ENCODE measurements around the gene PRKRIP1.
A peak's percentile ranks its signal among the peaks of the same experiment; 100 is the strongest.
"Not testable (repeated sequence)": the region's sequence is repeated elsewhere in the genome, so short reads cannot be mapped to it uniquely, and the experiment has no call there.

The PRKRIP1 gene

DNA sequence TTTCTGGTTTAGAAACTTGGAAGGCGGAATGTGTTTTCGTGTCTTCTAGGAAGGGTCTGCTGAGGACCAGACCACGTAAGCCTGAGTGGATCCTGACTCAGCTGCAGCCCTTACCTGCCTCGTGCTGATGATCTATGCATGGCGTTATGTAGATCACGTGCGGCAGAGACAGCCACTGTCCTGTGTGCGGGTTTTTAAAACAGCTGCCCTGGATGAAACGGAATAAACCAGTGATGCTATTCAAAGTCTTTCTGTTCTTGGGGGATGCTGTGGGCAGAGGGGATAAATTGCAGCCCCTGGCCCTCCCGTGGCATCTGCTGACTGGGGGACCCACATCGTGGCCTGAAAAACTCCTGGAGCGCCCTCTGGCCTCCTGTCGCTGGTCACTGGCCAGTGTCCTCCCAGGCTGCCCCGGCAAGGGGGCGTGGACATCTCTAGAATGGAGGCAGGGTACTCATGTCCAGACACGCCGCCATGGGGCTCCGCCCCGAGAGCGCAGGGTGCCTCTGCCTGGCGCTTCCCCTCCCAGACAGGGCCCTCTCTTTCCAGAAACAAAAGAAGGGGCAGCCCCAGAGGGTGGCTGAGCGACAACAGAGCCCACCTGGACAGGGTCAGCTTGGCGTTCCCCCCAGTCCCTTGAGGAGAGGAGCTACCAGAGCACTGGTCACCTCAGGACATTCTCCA is 55.4 kb downstream of the PRKRIP1 start:
- Mint-ChIP-seq H3K27ac (no peak overlapping the region), H3K27me3 (ENCODE audit: low read depth) (no peaks in the 10 kb centered on the region), H3K4me3 (no peak overlapping the region), H3K9me3 (no peaks in the 10 kb centered on the region), H3K4me1 (ENCODE audit: low read depth) (no peaks in the 10 kb centered on the region), H3K36me3 (ENCODE audit: low read depth) (peaks cover 5% of the 10 kb centered on the region)

DNA sequence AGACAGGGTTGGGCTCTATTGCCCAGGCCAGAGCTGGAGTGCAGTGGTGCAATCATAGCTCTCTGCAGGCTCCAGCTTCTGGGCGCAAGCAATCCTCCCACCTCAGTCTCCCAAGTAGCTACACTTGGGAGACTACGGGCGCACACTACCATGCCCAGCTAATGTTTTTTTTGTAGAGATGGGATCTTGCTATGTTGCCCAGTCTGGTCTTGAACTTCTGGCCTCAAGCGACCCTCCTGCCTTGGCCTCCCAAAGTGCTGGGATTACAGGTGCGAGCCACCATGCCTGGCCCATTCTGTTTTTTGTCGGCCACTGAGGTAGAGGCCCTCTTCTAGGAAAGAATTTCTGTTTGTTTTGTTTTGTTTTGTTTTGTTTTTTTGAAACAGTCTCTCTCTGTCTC is 56.3 kb downstream of the PRKRIP1 start:
- Mint-ChIP-seq H3K36me3 (ENCODE audit: low read depth) (peaks cover 5% of the 10 kb centered on the region), H3K9me3 (no peaks in the 10 kb centered on the region), H3K27me3 (ENCODE audit: low read depth) (no peaks in the 10 kb centered on the region), H3K27ac (no peak overlapping the region), H3K4me1 (ENCODE audit: low read depth) (no peaks in the 10 kb centered on the region), H3K4me3 (no peak overlapping the region)

DNA sequence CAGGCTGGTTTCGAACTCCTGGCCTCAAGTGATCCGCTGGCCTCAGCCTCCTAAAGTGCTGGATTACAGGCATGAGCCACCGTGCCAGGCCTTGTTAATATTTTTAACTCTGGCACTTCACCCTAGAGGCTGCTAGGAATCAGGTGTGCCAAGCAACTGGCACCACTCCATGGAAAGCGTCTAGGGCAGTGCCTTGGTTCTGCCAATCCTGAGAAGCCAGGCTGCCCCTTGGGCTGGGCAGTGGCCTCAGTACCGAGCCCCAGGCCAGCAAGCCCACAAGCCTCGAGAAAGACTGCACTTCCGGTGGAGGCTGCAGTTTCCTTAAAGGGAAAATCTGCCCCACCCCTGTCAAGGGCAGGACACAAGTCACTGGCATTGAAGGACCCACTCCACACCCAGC is 57.2 kb downstream of the PRKRIP1 start:
- Mint-ChIP-seq H3K27me3 (ENCODE audit: low read depth) (no peaks in the 10 kb centered on the region), H3K36me3 (ENCODE audit: low read depth) (peaks cover 5% of the 10 kb centered on the region), H3K4me3 (no peak overlapping the region), H3K9me3 (no peaks in the 10 kb centered on the region), H3K27ac (no peak overlapping the region), H3K4me1 (ENCODE audit: low read depth) (no peaks in the 10 kb centered on the region)

DNA sequence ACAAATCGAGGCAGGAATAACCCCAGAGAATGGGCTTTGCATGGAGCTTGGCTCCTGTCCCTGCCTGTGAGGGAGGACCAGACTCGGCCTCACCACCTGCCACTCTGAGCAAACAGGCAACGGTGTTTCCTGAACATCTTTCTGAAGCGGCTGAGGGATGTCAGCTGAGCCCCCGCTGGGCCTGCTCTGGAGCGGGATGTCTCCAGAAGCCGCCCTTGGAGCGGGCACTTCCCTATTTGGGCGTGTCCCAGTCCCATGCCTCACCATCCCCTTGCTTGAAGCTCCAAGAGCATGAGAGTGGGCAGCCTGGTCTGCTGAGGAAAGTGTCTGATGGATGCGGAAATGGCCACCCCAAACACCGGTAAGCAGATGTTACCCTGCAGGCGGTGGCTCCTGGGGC is 58.3 kb downstream of the PRKRIP1 start:
- H3K4me3 Mint-ChIP-seq: no peak overlapping the region
- no peaks in the 10 kb centered on the region for H3K27me3 Mint-ChIP-seq (ENCODE audit: low read depth)
- H3K9me3 Mint-ChIP-seq: no peaks in the 10 kb centered on the region
- no peaks in the 10 kb centered on the region for H3K4me1 Mint-ChIP-seq (ENCODE audit: low read depth)
- H3K36me3 Mint-ChIP-seq (ENCODE audit: low read depth): no peaks in the 10 kb centered on the region
- H3K27ac Mint-ChIP-seq: no peak overlapping the region

DNA sequence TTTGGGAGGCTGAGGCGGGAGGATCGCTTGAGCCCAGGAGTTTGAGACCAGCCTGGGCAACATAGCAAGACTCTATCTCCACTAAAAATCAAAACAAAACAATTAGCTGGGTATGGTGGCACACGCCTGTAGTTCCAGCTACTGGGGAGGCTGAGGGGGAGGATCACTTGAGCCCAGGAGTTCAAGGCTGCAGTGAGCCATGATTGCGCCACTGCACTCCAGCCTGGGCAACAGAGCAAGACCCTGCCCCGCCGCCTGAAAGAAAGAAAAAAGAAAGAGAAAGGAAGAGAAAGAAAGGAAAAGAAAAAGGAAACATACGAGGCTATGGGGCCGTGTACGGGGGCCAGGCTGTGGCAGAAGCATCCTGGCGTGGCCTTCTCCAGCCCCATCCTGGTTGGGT is 58.8 kb downstream of the PRKRIP1 start:
- H3K27ac Mint-ChIP-seq; H3K27me3 Mint-ChIP-seq (ENCODE audit: low read depth); H3K4me1 Mint-ChIP-seq (ENCODE audit: low read depth); H3K9me3 Mint-ChIP-seq; H3K4me3 Mint-ChIP-seq; H3K36me3 Mint-ChIP-seq (ENCODE audit: low read depth): not testable (repeated sequence)

DNA sequence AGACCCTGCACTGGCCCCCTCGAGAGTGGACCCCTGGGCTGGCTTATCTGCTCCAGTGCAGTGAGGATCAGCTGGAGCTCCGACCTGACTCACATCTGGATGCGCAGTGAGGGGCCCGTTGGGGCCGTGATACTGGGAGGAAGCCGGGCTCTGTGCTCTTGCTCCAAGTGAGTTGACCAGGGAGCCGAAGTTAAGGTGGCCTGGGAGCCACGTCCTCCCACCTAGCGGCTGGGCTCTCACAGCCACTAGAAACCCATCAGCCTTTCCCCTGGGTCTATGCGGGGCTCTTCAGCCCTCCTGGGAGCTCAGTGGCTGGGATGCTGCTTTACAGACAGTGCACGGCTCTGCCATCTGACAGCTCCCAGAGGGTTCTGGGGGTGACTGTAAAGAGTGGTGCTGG is 59.4 kb downstream of the PRKRIP1 start:
- Mint-ChIP-seq H3K4me3 (no peak overlapping the region), H3K27ac (no peak overlapping the region), H3K4me1 (ENCODE audit: low read depth) (no peaks in the 10 kb centered on the region), H3K36me3 (ENCODE audit: low read depth) (no peaks in the 10 kb centered on the region), H3K9me3 (no peaks in the 10 kb centered on the region), H3K27me3 (ENCODE audit: low read depth) (no peaks in the 10 kb centered on the region)

DNA sequence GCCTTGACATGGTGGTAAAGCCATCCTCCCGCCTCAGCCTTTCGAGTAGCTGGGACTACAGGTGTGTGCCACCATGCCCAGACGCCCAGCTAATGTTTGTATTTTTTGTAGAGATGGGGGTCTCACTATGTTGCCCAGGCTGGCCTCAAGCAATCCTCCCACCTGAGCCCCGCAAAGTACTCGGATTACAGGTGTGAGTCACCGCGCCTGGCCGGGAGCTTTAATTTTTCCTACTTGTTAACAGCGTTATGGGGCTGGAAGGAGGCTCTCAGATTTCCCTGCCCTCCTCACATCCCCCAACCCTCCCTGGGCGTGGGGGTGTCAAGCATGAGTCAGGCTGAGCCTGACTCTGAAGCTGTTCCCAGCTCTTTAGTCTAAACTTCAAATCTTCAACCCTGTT is 60.2 kb downstream of the PRKRIP1 start:
- H3K4me3 Mint-ChIP-seq: no peak overlapping the region
- H3K36me3 Mint-ChIP-seq (ENCODE audit: low read depth): peaks cover 2% of the 10 kb centered on the region
- no peak overlapping the region for H3K27ac Mint-ChIP-seq
- no peaks in the 10 kb centered on the region for H3K9me3 Mint-ChIP-seq
- H3K27me3 Mint-ChIP-seq (ENCODE audit: low read depth): no peaks in the 10 kb centered on the region
- no peaks in the 10 kb centered on the region for H3K4me1 Mint-ChIP-seq (ENCODE audit: low read depth)

DNA sequence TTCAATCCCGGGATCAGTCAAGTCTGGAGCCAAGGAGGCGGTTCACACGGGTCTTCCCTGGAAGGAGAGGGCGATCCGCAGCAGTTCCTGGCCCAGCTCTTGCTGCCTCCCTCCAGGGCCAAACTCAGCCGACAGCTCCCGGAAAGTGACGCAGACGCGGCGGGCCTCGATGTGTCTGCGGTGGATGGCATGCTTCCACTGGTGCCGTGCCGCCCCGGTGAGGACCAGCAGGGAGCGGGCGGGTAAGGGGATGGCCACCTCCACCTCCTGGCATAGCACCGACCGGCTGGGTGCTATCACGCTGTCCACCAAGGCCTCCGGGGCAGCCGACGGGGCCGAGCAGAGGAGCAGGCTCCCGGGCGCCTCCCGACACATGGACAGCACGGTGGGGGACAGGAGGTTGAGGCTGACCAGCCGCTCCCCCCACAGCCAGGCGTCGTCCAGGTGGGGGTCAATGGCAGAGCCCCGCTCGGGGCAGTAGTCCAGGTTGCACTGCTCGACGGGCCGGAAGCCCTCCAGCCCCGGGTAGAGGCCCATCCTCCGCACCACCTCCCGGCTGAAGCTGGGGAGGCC is 61.3 kb downstream of the PRKRIP1 start:
- H3K27me3 Mint-ChIP-seq (ENCODE audit: low read depth): no peaks in the 10 kb centered on the region
- H3K4me1 Mint-ChIP-seq (ENCODE audit: low read depth): peaks cover under 1% of the 10 kb centered on the region
- peaks cover 2% of the 10 kb centered on the region for H3K36me3 Mint-ChIP-seq (ENCODE audit: low read depth)
- no peaks in the 10 kb centered on the region for H3K9me3 Mint-ChIP-seq
- H3K27ac Mint-ChIP-seq: no peak overlapping the region
- no peak overlapping the region for H3K4me3 Mint-ChIP-seq

DNA sequence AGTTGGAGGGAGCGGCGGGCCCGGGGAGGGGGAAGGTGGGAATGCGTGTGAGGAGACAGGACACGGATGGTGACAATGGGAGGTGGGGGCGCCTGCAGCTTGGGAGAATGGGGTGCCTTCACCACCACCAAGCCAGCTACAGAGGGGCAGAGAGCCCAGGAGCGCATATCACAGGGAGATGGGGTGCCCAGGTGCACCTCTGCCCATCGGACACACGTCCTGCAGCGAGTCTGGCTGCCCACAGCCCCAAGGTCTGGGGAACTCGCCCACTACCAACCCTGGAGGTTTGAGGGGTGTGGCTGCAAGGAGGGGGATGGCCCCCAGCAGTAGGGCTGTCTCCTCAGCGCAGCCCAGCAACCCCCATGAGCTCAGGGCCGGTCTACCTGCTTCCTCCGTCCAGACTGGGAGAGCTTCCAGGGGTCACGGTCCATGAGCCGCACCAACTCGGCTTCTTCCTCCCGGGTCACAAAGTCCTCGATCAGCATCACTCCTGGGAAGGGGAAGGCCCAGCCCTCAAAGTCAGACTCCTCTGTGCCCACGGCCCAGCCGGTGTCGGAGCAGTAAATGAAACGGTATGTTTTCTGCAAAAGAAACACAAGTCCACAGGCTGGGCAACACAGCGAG is 63.2 kb downstream of the PRKRIP1 start:
- H3K9me3 Mint-ChIP-seq: no peaks in the 10 kb centered on the region
- H3K4me1 Mint-ChIP-seq (ENCODE audit: low read depth): peaks cover 11% of the 10 kb centered on the region
- no peak overlapping the region for H3K4me3 Mint-ChIP-seq
- no peaks in the 10 kb centered on the region for H3K27me3 Mint-ChIP-seq (ENCODE audit: low read depth)
- H3K27ac Mint-ChIP-seq: no peak overlapping the region
- H3K36me3 Mint-ChIP-seq (ENCODE audit: low read depth): peaks cover 4% of the 10 kb centered on the region

DNA sequence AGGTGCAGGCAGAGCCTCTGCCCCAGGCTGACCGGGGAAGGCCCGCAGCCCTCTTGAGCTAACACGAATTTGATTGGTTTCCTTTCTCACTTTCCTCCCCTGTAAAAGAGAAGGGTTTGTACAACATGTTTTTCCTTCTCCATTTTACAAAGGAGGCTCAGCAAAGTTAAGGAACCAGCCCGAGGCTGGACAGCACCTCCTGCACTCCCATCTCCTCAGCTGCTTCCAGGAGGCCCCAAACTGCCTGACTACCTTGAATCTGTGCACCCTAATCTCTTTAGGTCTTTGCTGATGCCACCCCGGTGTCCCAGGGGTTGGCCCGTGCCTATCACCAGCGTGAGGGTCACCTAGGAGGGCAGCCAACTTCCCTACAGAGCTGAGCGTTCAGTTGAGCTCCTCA is 64.3 kb downstream of the PRKRIP1 start:
- peaks cover 4% of the 10 kb centered on the region for H3K36me3 Mint-ChIP-seq (ENCODE audit: low read depth)
- no peak overlapping the region for H3K4me3 Mint-ChIP-seq
- H3K27me3 Mint-ChIP-seq (ENCODE audit: low read depth): no peaks in the 10 kb centered on the region
- H3K27ac Mint-ChIP-seq: no peak overlapping the region
- H3K4me1 Mint-ChIP-seq (ENCODE audit: low read depth): peaks cover 12% of the 10 kb centered on the region
- H3K9me3 Mint-ChIP-seq: no peaks in the 10 kb centered on the region

DNA sequence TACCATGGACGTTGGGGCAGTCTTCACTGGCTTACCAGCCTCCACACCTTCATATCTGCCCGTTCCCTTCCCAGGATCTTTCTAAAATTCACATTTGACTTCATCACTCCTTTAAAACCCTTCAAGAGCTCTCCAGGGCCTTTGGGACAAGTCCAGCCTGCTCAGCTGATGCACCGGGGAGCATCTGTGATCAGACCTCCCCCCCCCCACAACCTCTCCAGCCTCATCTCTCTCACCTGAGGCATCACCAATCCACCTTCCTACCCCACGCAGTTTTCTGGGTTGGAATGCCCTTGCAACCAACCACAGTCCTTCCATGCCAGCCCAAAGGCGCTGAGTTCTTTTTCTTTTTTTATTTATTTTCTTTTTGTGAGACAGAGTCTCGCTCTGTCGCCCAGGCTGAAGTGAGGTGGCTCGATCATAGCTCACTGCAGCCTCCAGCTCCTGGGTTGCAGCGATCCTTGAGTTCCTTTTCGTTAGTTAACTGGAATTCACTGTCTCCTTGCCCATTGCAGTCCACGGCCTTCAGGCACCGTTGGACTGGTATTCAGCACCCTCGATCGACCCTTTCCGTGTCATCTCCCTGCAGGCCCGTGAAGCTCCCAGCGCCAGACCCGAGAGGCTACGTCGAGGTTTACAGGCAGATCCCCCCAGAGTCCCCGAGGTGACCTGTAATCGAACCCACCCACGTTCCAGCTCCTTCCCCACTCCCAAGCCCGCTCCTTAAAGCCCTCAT is 67.8 kb downstream of the PRKRIP1 start:
- Mint-ChIP-seq H3K4me3 (peak overlapping the region; percentile 92), H3K9me3 (no peaks in the 10 kb centered on the region), H3K27me3 (ENCODE audit: low read depth) (no peaks in the 10 kb centered on the region), H3K27ac (peak overlapping the region; percentile 82), H3K36me3 (ENCODE audit: low read depth) (peaks cover 6% of the 10 kb centered on the region), H3K4me1 (ENCODE audit: low read depth) (peaks cover 20% of the 10 kb centered on the region)

DNA sequence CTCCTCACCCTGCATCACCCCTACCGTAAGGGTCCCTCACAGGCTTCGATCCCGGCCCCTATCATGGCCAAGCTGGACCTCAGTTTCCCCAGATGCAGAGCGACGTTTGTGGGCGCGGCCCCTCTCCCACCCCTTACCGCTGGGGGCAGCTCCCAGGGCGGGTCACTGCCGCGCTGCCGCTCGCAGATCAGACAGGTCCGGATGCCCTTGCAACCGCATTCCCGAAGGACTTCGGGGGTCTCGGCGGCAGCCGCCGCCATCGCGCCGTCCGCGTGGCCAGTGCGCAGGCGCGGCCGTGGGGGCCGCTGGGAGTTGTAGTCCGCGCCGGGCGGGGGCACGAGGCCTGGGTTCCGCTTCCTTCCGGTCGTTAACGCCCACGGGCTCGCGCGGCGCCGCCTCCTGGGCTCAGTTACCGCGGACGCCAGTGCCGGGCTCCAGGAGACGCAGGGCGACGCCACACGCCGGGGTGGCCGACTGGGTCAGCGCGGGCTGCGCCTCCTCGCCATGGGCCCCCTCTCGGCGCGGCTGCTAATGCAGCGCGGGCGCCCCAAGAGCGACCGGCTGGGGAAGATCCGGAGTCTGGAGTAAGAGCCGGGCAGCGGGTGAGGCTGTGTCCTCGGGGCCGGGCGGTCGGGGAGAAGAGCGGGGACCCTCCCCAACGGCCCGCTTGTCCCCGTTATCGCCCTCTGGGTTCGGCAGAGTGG is 68.6 kb downstream of the PRKRIP1 start, which contains the start of the genes ALKBH4 and LRWD1:
Gene ALKBH4, minus strand, starts transcription at position 287 of the 704 bp plus-strand sequence. Its CDS starts 27 bp downstream, at position 260.
Gene LRWD1, plus strand, starts transcription at position 408 of the 704 bp plus-strand sequence. Its CDS starts 97 bp downstream, at position 505.
- peaks cover 20% of the 10 kb centered on the region for H3K4me1 Mint-ChIP-seq (ENCODE audit: low read depth)

DNA sequence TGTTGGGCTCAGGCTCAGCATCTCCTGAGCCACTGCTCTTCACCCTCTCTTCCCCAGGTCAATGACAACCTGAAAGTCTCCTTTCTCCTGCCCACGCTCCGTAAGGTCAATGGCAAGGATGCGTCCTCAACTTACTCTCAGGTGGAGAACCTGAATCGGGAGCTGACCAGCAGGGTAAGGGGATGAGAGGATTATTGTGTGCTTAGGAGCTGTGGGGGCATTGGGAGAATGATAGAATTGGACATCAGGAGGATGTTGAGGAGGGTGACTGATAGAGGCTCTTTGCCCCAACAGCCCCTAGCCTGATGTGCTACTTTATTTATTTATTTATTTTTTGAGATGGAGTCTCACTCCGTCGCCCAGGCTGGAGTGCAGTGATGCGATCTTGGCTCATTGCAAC is 69.9 kb downstream of the PRKRIP1 start:
- peaks cover 4% of the 10 kb centered on the region for H3K36me3 Mint-ChIP-seq (ENCODE audit: low read depth)
- H3K9me3 Mint-ChIP-seq: no peaks in the 10 kb centered on the region
- no peaks in the 10 kb centered on the region for H3K27me3 Mint-ChIP-seq (ENCODE audit: low read depth)
- peaks cover 20% of the 10 kb centered on the region for H3K4me1 Mint-ChIP-seq (ENCODE audit: low read depth)
- no peak overlapping the region for H3K27ac Mint-ChIP-seq
- H3K4me3 Mint-ChIP-seq: peak overlapping the region; percentile 92

More for the DNA sequence above, 68.6 kb downstream of the PRKRIP1 start, which contains the start of the genes ALKBH4 and LRWD1:
- H3K27ac Mint-ChIP-seq: peak within 1 kb of the TSS; percentile 82
- H3K4me3 Mint-ChIP-seq: peak within 1 kb of the TSS; percentile 92
- peaks cover 6% of the 10 kb centered on the region for H3K36me3 Mint-ChIP-seq (ENCODE audit: low read depth)
- H3K9me3 Mint-ChIP-seq: no peaks in the 10 kb centered on the region
- no peaks in the 10 kb centered on the region for H3K27me3 Mint-ChIP-seq (ENCODE audit: low read depth)

Data from T-helper 1 cell treated with Interleukin-12 subunit alpha and Interleukin-12 subunit beta and Interleukin-4 antibody, amounts not matched to agents 30 μg/mL and 1 μg/mL, for 36 hours (primary cell).